ENCODE measurements around the gene TOP3A.

Gene TOP3A

GRCh38 chr17:18324140-18325050 lies 9.6 kb upstream of the TOP3A start:
- DNase-seq (ENCODE audit: extremely low spot score): no peak
- ChIA-PET CTCF (no interaction called here), POLR2A (no interaction called here)
- TF ChIP-seq, protein P1, sequence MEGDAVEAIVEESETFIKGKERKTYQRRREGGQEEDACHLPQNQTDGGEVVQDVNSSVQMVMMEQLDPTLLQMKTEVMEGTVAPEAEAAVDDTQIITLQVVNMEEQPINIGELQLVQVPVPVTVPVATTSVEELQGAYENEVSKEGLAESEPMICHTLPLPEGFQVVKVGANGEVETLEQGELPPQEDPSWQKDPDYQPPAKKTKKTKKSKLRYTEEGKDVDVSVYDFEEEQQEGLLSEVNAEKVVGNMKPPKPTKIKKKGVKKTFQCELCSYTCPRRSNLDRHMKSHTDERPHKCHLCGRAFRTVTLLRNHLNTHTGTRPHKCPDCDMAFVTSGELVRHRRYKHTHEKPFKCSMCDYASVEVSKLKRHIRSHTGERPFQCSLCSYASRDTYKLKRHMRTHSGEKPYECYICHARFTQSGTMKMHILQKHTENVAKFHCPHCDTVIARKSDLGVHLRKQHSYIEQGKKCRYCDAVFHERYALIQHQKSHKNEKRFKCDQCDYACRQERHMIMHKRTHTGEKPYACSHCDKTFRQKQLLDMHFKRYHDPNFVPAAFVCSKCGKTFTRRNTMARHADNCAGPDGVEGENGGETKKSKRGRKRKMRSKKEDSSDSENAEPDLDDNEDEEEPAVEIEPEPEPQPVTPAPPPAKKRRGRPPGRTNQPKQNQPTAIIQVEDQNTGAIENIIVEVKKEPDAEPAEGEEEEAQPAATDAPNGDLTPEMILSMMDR (IDR thresholded peaks at IDR 0.05; ENCODE audit: control extremely low read depth, extremely low read depth, low read depth, missing control alignments): no peak

- POLR2A ChIA-PET: no interaction called here
- TF ChIP-seq, protein P1 (IDR thresholded peaks at IDR 0.05; ENCODE audit: control extremely low read depth, extremely low read depth, low read depth, missing control alignments): no peak
- no peak for DNase-seq (ENCODE audit: extremely low spot score)
- CTCF ChIA-PET: no interaction called here
Observed at GRCh38 chr17:18323507-18324139, 8.8 kb upstream of the TOP3A start.

- no peak for DNase-seq (ENCODE audit: extremely low spot score)
- ChIA-PET CTCF (interaction anchor here (0.9 to 1.5 kb wide), 2 partner anchors 10 to 26 kb away, joined by 3 read pairs; no protein-coding TSS in a partner anchor), POLR2A (no interaction called here)
- TF ChIP-seq, protein P1 (IDR thresholded peaks at IDR 0.05; ENCODE audit: control extremely low read depth, extremely low read depth, low read depth, missing control alignments): no peak
Observed at GRCh38 chr17:18323007-18323406, 8.2 kb upstream of the TOP3A start.

DNA sequence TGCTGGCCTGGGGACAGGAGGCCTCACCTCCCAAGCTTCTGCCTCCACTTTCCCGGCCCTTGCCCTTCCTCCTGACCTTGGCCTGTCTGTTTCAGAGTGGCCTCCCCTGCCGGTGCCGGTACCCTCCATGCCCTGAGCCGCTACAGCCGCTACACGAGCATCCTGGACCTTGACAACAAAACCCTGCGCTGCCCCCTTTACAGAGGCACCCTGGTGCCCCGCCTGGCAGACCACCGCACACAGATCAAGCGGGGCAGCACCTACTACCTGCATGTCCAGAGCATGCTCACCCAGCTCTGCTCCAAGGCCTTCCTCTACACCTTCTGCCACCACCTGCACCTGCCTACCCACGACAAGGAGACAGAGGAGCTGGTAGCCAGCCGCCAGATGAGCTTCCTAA lies 7.7 kb upstream of the TOP3A start:
- ChIA-PET POLR2A (no interaction called here), CTCF (interaction anchor here (0.9 to 1.5 kb wide), 2 partner anchors 10 to 27 kb away, joined by 3 read pairs; no protein-coding TSS in a partner anchor)
- DNase-seq (ENCODE audit: extremely low spot score): no peak
- TF ChIP-seq, protein P1 (IDR thresholded peaks at IDR 0.05; ENCODE audit: control extremely low read depth, extremely low read depth, low read depth, missing control alignments): no peak

- ChIA-PET POLR2A (no interaction called here), CTCF (interaction anchor here (1.0 to 2.2 kb wide), 8 partner anchors 9 to 42 kb away, joined by 3 to 10 read pairs (median 5); partner anchors contain the start of gene SHMT1)
- DNase-seq (ENCODE audit: extremely low spot score): no peak
- TF ChIP-seq, protein P1 (IDR thresholded peaks at IDR 0.05; ENCODE audit: control extremely low read depth, extremely low read depth, low read depth, missing control alignments): no peak
Observed at GRCh38 chr17:18321309-18321708, 6.5 kb upstream of the TOP3A start.

DNA sequence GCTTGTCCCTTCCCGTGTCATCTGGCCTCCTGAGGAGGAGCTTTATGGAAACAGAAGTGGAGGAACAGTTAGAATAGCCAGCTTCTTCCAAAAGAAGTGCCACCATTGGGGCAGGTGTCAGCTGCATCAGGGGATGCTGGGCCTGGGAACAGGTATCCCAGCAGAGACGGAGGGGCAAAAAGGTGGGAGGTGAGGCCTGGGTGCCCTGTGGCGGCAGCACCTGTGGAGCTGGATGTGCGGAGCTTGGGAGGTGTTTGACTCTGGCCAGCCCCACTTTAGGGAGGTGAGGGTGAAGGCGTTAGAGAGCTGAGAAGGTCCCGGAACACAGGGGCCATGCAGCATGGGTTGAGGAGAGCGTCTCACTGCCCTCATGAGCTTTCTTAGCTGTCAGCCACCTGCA lies 5.5 kb upstream of the TOP3A start:
- POLR2A ChIA-PET: no interaction called here
- CTCF ChIA-PET: interaction anchor here (1.2 to 2.2 kb wide), 7 partner anchors 8 to 43 kb away, joined by 3 to 10 read pairs (median 5); partner anchors contain the start of gene SHMT1
- no peak for DNase-seq (ENCODE audit: extremely low spot score)
- TF ChIP-seq, protein P1 (IDR thresholded peaks at IDR 0.05; ENCODE audit: control extremely low read depth, extremely low read depth, low read depth, missing control alignments): no peak
